Heart left ventricle (tissue), 16 donors: ENCODE data around the gene CASK. TPM values are rescaled to one million over a fixed set of nuclear protein-coding genes. Genes with fewer than 3 reads are reported as not detected.
A peak's percentile ranks its signal among the peaks of the same experiment; 100 is the strongest.
"Not testable (repeated sequence)": the region's sequence is repeated elsewhere in the genome, so short reads cannot be mapped to it uniquely, and the experiment has no call there.

ENCODE experiments used
- ATAC-seq, 4 donors: fragments of 200-7000 bp; cut with Tn5 transposase; one replicate each; pipeline ENCODE4 v1.9.1; 2020 to 2022; ENCODE audit warnings: moderate library complexity in 4 of 4, mild to moderate bottlenecking in 3 of 4, moderate number of reproducible peaks in 1 of 4
- DNase-seq, 5 donors: peaks; one replicate each; pipeline ENCODE4 v3.0.0-alpha.2; 2020
- H3K27ac ChIP-seq, 12 donors: fragments of 200-600 bp; sonication (generic) in 4 of 12; one replicate each; pipeline versions ENCODE4 v1.5.0 to v1.8.0; 2016 to 2022; ENCODE audit warnings: mild to moderate bottlenecking in 2 of 12
- H3K27me3 ChIP-seq, 9 donors: fragments of 200-600 bp; sonication (generic) in 2 of 9; one replicate each; pipeline versions ENCODE4 v1.5.1 to v1.8.0; 2016 to 2022; ENCODE audit warnings: mild to moderate bottlenecking in 3 of 9
- H3K36me3 ChIP-seq, 9 donors: fragments of 200-600 bp; sonication (generic) in 2 of 9; one replicate each; pipeline versions ENCODE4 v1.5.0 to v1.8.0; 2018 to 2022; ENCODE audit warnings: mild to moderate bottlenecking in 2 of 9
- H3K4me1 ChIP-seq, 12 donors: fragments of 200-600 bp; sonication (generic) in 4 of 12; one replicate each; pipeline versions ENCODE4 v1.5.0 to v1.8.0; 2016 to 2022; ENCODE audit warnings: mild to moderate bottlenecking in 3 of 12
- H3K4me3 ChIP-seq, 12 donors: fragments of 200-600 bp; sonication (generic) in 4 of 12; one replicate each; pipeline versions ENCODE4 v1.5.0 to v1.8.0; 2017 to 2022; ENCODE audit warnings: mild to moderate bottlenecking in 9 of 12, moderate library complexity in 4 of 12
- H3K9me3 ChIP-seq, 12 donors: fragments of 200-600 bp; sonication (generic) in 4 of 12; one replicate each; pipeline versions ENCODE4 v1.5.0 to v1.8.0; 2016 to 2022; ENCODE audit warnings: mild to moderate bottlenecking in 1 of 12
- CTCF ChIP-seq, 12 donors: fragments of 200-600 bp; sonication (generic) in 4 of 12; IDR thresholded peaks; one replicate each; pipeline versions ENCODE4 v1.5.0 to v1.8.0; 2018 to 2022; ENCODE audit warnings: antibody characterized with exemption in 12 of 12, mild to moderate bottlenecking in 5 of 12
- POLR2A ChIP-seq, 2 donors: fragments of 450-650 bp; IDR thresholded peaks; one replicate each; pipeline ENCODE4 v1.6.1; 2017; ENCODE audit warnings: antibody characterized with exemption in 2 of 2, mild to moderate bottlenecking in 2 of 2, moderate library complexity in 2 of 2
- WGBS, 4 donors: extraction: QIAGEN DNeasy Blood & Tissue Kit in 2 of 4; methylation state at CpG; one replicate each; pipeline versions ENCODE4 v1.1.5 to v1.1.7; 2013 to 2018; 5-methylcytosine and 5-hydroxymethylcytosine counted together
- intact Hi-C, 10 donors: fragments of 100-400 bp; cut with DNase I; formaldehyde crosslinking; loops; one replicate each; pipeline versions ENCODE4 v1.11.1 to v1.14.2; 2022
- polyA plus RNA-seq, 2 donors: library from polyadenylated mRNA; stranded (reverse); fragments of 200-250 nt; gene quantifications; one replicate each; pipeline ENCODE4 v1.2.3, GENCODE V29; 2013
- total RNA-seq, 9 donors: library from RNA; depleted of rRNA in 2 of 9; stranded (reverse); fragments of >200 nt in 2 of 9; fragmentation: NEBNext Ultra II Directional in 3 of 9; extraction: Animal tissue kit (Norgen Biotek cat#: 25700) in 3 of 9; gene quantifications; one replicate each; pipeline versions ENCODE4 v1.1.0 to v1.2.4, GENCODE V29; 2016 to 2023
- donor health status: ischemic (EF 13 %, LVEDD 7.1; RV severe dilation, severe dysfunction).
- donor health status: healthy with polysubstance abuse.
- donor health status: DM: no; HTN: yes; CAD: no.
- donor health status: DM: no; HTN: no; CAD: no.
- donor health status: ischemic (EF 25% LVEDD 6.9; RV normal size, moderate dysfunction).
- donor health status: ischemic (EF 25% LVEDD 5.7; RV mildly dilated, moderate dysfunction).
- donor health status: healthy.
- donor health status: DM: yes; HTN: yes; CAD: no.
- donor health status: ischemic (EF 35%, LVEDD 5.7; RV mildly dilated, moderate dysfunction).
- donor health status: nonischemic (EF 11% LVEDD 7.7; RV severe dilation, severe dysfunction).
- donor health status: DM: yes; HTN: yes; CAD: no.
- donor health status: PGD.
- donor health status: ischemic (EF 29% LVEDD 5.4; RV normal size, mild dysfunction).
- donor health status: nonischemic (EF 23%, LVEDD 6.1; RV moderate dilation, normal function).

CASK gene
- total and polyA plus RNA-seq, 11 donors, result 2.9 to 25.6 (median 13.6) TPM

- no peaks in the 10 kb centered on the region for H3K9me3 ChIP-seq
- intact Hi-C loops, result no loop called here
- no peak overlapping the region for H3K4me3 ChIP-seq
- DNase-seq (no peak), ATAC-seq (no peak)
- H3K27ac ChIP-seq, result no peak overlapping the region
- 59 to 100% (median 82%) methylated on average over 1 of the region's 1 CpG for WGBS, 4 donors
- peaks cover 0 to 8% (median 0%) of the 10 kb centered on the region in 9 donors for H3K36me3 ChIP-seq
- TF ChIP-seq CTCF (IDR thresholded peaks at IDR 0.05) (no peak), POLR2A (IDR thresholded peaks at IDR 0.05) (no peak)
- peaks cover 0 to 8% (median 0%) of the 10 kb centered on the region in 9 donors for H3K27me3 ChIP-seq
- peaks cover 0 to 9% (median 0%) of the 10 kb centered on the region in 12 donors for H3K4me1 ChIP-seq
Measured at GRCh38 chrX:41608244-41608643, 315.1 kb downstream of the CASK start.

GRCh38 chrX:41607264-41607832, 316.0 kb downstream of the CASK start:
- no peak for TF ChIP-seq CTCF (IDR thresholded peaks at IDR 0.05)
- no peak for TF ChIP-seq POLR2A (IDR thresholded peaks at IDR 0.05)
- peaks cover 0 to 8% (median 0%) of the 10 kb centered on the region in 9 donors for H3K36me3 ChIP-seq
- WGBS, 4 donors, result 60 to 87% (median 79%) methylated on average over 2 of the region's 2 CpGs
- H3K9me3 ChIP-seq, result no peaks in the 10 kb centered on the region
- peaks cover 0 to 14% (median 0%) of the 10 kb centered on the region in 9 donors for H3K27me3 ChIP-seq
- no peak overlapping the region for H3K4me3 ChIP-seq
- DNase-seq (no peak), ATAC-seq (no peak)
- no peak overlapping the region for H3K27ac ChIP-seq
- H3K4me1 ChIP-seq, result peaks cover 0 to 13% (median 0%) of the 10 kb centered on the region in 12 donors
- intact Hi-C loops, result no loop called here

GRCh38 chrX:41606057-41606456, 317.3 kb downstream of the CASK start:
- ATAC-seq, H3K27ac ChIP-seq, DNase-seq, H3K9me3 ChIP-seq, H3K36me3 ChIP-seq, intact Hi-C loops, H3K4me3 ChIP-seq: not testable (repeated sequence)
- Histone ChIP-seq H3K4me1 (peaks cover 0 to 13% (median 0%) of the 10 kb centered on the region in 12 donors), H3K27me3 (peaks cover 0 to 14% (median 0%) of the 10 kb centered on the region in 9 donors)
- WGBS, 4 donors, result 95 to 98% (median 98%) methylated on average over 4 of the region's 4 CpGs

GRCh38 chrX:41604766-41605543, 318.4 kb downstream of the CASK start:
- no peak for TF ChIP-seq CTCF (IDR thresholded peaks at IDR 0.05)
- TF ChIP-seq POLR2A (IDR thresholded peaks at IDR 0.05), result no peak
- WGBS, 4 donors, result 82 to 92% (median 87%) methylated on average over 1 of the region's 1 CpG
- no peak for DNase-seq
- H3K4me3 ChIP-seq, result no peak overlapping the region
- peaks cover 0 to 10% (median 0%) of the 10 kb centered on the region in 9 donors for H3K27me3 ChIP-seq
- peaks cover 0 to 6% (median 0%) of the 10 kb centered on the region in 9 donors for H3K36me3 ChIP-seq
- peaks cover 0 to 15% (median 0%) of the 10 kb centered on the region in 12 donors for H3K4me1 ChIP-seq
- H3K9me3 ChIP-seq, result no peaks in the 10 kb centered on the region
- peak overlapping the region in 1 of 12 donors; percentile 54 for H3K27ac ChIP-seq
- intact Hi-C loops, result no loop called here
- ATAC-seq, result no peak
